ENCODE measurements around the gene TGM2.

TGM2 gene

GRCh38 chr20:38199501-38200390 lies 34.7 kb upstream of the TGM2 start:
- no peak for DNase-seq (ENCODE audit: low spot score)

GRCh38 chr20:38198238-38198861 lies 33.3 kb upstream of the TGM2 start:
- DNase-seq (ENCODE audit: low spot score): no peak

GRCh38 chr20:38197619-38198018 lies 32.5 kb upstream of the TGM2 start:
- no peak for DNase-seq (ENCODE audit: low spot score)

GRCh38 chr20:38197217-38197616 lies 32.1 kb upstream of the TGM2 start:
- DNase-seq (ENCODE audit: low spot score): no peak

- no peak for DNase-seq (ENCODE audit: low spot score)
These were observed 31.5 kb upstream of the TGM2 start for GRCh38 chr20:38196592-38196991.

- no peak for DNase-seq (ENCODE audit: low spot score)
These were observed 31.0 kb upstream of the TGM2 start for GRCh38 chr20:38196076-38196475.

GRCh38 chr20:38195521-38195920 lies 30.5 kb upstream of the TGM2 start:
- no peak for DNase-seq (ENCODE audit: low spot score)

- DNase-seq (ENCODE audit: low spot score): no peak
These were observed 30.0 kb upstream of the TGM2 start for GRCh38 chr20:38194971-38195504.

GRCh38 chr20:38193586-38194105 lies 28.6 kb upstream of the TGM2 start:
- no peak for DNase-seq (ENCODE audit: low spot score)

- DNase-seq (ENCODE audit: low spot score): no peak
These were observed 27.3 kb upstream of the TGM2 start for GRCh38 chr20:38192323-38192885.

GRCh38 chr20:38191654-38192053 lies 26.6 kb upstream of the TGM2 start:
- DNase-seq (ENCODE audit: low spot score): no peak

- DNase-seq (ENCODE audit: low spot score): no peak
These were observed 25.9 kb upstream of the TGM2 start for GRCh38 chr20:38190936-38191371.

- DNase-seq (ENCODE audit: low spot score): no peak
These were observed 25.1 kb upstream of the TGM2 start for GRCh38 chr20:38190166-38190565.

- DNase-seq (ENCODE audit: low spot score): no peak
These were observed 22.4 kb upstream of the TGM2 start for GRCh38 chr20:38187517-38187916.

- DNase-seq (ENCODE audit: low spot score): no peak
These were observed 21.7 kb upstream of the TGM2 start for GRCh38 chr20:38186788-38187221.

- no peak for DNase-seq (ENCODE audit: low spot score)
These were observed 19.0 kb upstream of the TGM2 start for GRCh38 chr20:38184101-38184500.

- DNase-seq (ENCODE audit: low spot score): no peak
These were observed 16.9 kb upstream of the TGM2 start for GRCh38 chr20:38181971-38182370.

GRCh38 chr20:38181207-38181801 lies 16.2 kb upstream of the TGM2 start:
- DNase-seq (ENCODE audit: low spot score): no peak

- no peak for DNase-seq (ENCODE audit: low spot score)
These were observed 15.7 kb upstream of the TGM2 start for GRCh38 chr20:38180781-38181180.

GRCh38 chr20:38179846-38180245 lies 14.8 kb upstream of the TGM2 start:
- DNase-seq (ENCODE audit: low spot score): no peak

GRCh38 chr20:38178581-38178980 lies 13.5 kb upstream of the TGM2 start:
- no peak for DNase-seq (ENCODE audit: low spot score)

GRCh38 chr20:38178065-38178491 lies 13.0 kb upstream of the TGM2 start:
- no peak for DNase-seq (ENCODE audit: low spot score)

Data from hematopoietic multipotent progenitor cell treated with erythropoietin and hydrocortisone succinate and interleukin-3 and kit ligand, for 15 days (in vitro differentiated cells).